HG02973 (cell line): Measurements from ENCODE around the gene VPREB3.
A peak's percentile ranks its signal among the peaks of the same experiment; 100 is the strongest.
"Not testable (repeated sequence)": the region's sequence is repeated elsewhere in the genome, so short reads cannot be mapped to it uniquely, and the experiment has no call there.

Experiments used
- ATAC-seq: cut with Tn5 transposase; IDR thresholded peaks from one replicate; pipeline ENCODE4 v1.9.1; 2021; ENCODE audit warnings: moderate library complexity; ENCODE audit not compliant: unreplicated experiment

The VPREB3 gene

DNA sequence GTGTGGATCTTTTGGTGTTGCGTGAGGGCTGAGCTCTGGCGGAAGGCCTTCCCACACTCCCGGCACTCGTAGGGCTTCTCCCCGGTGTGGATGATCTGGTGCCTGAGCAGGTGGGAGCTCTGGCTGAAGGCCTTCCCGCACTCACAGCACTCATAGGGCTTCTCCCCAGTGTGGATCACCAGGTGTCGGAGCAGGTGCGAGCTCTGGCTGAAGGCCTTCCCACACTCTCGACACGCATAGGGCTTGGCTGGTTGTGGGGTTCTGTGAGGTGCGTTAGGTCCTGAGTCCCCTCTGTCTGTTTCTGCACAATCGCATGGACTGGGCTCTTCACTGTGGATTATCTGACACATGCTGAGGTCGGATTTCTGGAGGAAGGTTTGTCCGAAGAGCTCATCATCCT is 9.7 kb downstream of the VPREB3 start:
- ATAC-seq, result no peak

DNA sequence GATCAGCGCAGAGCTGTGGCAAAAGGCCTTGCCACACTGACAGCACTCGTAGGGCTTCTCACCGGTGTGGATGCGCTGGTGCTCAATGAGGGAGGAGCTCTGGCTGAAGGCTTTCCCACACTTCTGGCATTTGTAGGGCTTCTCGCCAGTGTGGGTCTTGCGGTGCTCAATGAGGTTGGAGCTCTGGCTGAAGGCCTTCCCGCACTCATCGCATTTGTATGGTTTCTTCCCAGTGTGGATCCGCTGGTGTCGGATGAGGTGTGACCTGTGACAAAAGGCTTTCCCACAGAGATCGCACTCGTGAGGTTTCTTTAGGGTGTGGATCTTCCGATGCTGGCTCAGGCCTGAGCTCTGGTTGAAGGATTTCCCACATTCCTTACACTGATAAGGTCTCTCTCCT is 10.2 kb downstream of the VPREB3 start:
- ATAC-seq, result no peak

DNA sequence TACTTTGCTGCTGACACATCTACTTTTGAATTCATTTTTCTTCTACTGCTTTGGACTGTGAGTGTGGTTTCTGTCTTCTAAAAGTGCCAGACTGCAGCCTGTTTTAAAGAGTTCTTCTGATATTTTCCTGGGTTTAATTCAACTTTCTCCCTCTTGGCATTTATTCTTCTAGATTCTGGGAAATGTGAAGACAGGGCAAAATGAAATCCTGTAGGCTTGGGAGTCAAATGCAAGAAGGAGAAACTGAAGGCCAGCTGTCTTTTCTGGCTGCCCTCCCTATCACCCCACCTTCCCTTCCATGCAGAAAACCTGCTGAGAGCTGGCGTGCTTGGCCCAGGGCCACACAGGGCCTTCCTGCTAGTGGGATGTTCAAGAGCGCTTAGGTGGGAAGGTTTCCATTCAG is 10.9 kb downstream of the VPREB3 start:
- ATAC-seq, result no peak

DNA sequence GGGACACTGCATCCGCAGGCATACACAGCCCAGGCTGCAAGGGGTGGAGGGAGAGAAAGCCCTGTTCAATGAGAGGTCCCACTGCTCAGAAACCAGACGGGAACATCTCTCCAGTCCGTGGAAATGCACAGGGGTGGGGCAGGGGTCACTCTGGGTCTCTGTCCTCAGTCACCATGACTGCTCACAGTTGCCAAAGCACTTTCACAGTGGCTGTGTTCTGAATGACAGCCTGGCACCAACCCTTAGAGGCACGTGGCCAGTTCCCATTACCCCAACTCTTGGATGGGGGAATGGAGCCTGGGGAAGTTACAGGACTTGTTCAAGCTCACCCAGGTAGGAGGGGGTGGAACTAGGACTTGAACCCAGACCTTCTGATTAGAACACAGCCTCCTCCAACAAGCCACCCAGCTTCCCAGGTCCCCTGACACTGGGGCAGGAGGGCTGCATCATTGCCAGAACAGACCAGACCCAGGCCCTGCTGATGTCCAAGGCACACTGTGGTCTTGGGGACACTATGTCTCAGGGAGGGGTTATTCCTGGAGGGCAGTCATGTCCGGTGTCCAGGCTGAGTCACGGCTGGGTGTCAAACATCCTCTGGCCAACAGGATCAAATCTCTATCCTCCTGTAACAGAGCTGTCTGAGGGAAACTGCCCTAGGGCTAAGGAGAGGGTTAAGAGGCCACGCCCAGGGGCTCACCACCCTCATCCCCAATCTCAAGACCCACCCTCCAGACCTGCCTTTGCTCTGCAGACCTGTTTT is 11.5 kb downstream of the VPREB3 start:
- no peak for ATAC-seq

DNA sequence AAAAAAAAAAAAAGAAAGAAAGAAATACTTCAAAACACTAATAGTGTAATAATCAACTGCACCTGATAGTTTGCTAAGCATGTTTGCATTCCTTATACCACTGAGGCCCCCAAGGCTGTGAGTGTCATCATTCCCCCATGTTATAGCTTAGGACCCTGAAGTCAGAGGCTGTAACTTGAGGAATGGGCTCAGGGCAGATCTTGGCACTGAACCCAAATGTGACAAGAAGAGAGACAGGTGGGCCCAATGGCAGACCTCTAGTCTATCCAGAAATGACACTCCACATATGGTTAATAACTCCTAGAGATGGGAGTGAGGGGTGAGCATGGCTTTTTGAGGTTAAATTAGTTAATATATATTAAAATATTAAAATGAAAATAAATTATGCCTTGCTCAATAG is 16.5 kb downstream of the VPREB3 start:
- no peak for ATAC-seq

DNA sequence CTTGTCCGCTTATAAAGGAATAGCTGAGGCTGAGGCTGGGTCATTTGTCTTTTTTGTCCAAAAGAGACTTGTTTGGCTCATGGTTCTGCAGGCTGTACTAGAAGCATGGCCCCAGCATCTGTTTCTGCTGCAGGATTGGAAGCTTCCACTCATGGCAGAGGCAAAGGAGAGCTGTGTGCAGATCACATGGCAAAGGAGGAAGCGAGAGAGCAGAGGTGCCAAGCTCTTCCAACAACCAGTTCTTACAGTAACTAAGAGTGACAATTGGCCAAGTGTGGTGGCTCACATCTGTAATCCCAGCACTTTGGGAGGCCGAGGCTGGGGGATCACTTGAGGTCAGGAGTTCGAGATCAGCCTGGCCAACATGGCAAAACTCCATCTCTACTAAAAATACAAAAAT is 26.1 kb downstream of the VPREB3 start:
- ATAC-seq, result not testable (repeated sequence)

DNA sequence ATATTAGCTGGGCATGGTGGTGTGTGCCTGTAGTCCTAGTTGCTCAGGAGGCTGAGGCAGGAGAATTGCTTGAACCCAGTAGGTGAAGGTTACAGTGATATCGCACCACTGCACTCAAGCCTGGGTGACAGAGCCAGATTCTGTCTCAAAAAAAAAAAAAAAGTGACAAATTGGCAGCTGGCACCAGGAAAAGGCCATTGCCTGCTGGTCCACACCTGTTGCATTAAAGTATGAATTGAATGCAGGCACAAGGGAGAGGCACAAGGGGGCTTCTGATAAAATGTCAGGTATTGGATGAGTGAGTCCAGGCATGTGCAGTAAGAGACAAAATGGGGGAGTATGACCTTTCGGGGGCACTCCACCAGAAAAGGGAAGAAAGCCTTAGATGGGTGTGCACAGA is 31.5 kb downstream of the VPREB3 start:
- no peak for ATAC-seq

DNA sequence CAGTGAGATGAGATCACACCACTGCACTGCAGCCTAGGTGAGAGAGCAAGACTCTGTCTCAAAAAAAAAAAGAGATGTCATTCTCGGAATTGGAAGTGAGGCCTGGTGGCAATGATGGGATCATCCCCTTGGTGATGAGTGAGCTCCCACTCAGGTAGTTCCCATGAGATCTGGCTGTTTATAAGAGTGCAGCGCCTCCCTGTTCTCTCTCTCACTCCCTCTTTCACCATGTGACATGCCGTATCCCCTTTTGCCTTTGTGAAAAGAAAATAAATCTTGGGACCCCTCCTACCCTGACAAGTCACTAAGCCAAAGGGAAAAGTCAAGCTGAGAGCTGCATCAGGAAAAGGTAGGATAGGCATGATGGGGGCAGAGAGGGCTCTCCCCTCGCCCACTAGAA is 32.1 kb downstream of the VPREB3 start:
- ATAC-seq, result no peak

DNA sequence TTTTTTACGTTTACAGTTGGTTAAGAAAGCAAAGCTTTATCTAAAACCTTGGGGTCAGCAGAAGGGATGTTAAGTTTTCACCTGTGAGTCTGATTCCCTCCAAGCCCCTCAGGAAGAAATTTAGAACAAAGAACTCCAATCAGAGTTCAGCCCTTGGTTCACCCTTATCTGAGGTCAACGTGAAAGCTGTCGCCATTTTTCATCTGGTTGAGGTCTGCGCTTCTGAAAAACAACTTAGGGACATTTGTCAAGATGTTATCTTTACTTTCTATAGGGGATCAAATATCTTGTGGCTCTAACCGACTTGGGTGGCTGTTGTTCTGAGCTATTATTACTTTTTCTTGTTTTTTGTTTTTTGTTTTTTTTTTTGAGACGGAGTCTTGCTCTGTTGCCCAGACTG is 33.4 kb downstream of the VPREB3 start:
- no peak for ATAC-seq

DNA sequence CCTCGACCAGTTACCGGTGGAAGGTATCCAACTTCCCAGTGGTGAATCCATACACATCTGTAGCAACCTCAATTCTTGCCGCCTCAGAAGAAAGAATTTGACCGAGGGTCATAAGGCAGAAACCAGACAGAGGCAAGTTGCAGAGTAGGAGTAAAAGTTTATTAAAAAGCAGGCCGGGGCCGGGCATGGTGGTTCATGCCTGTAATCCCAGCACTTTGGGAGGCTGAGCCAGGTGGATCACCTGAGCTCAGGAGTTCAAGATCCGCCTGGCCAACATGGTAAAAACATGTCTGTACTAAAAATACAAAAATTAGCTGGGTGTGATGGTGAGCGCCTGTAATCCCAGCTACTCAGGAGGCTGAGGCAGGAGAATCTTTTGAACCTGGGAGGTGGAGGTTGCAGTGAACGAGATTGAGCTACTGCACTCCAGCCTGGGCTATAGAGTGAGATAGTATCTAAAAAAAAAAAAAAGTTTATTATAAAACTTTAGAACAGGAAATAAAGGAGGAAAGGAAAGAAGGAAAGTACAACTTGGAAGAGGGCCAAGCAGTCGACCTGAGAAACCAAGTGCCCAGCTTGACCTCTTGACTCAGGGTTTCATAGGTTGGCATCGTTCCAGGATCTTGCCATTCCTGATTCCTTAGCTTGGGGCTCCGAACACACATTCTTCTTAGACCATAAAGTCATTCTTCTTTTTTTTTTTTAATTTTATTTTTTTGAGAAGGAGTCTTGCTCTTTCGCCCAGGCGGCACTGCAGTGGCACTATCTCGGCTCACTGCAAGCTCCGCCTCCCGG is 35.7 kb downstream of the VPREB3 start:
- no peak for ATAC-seq

DNA sequence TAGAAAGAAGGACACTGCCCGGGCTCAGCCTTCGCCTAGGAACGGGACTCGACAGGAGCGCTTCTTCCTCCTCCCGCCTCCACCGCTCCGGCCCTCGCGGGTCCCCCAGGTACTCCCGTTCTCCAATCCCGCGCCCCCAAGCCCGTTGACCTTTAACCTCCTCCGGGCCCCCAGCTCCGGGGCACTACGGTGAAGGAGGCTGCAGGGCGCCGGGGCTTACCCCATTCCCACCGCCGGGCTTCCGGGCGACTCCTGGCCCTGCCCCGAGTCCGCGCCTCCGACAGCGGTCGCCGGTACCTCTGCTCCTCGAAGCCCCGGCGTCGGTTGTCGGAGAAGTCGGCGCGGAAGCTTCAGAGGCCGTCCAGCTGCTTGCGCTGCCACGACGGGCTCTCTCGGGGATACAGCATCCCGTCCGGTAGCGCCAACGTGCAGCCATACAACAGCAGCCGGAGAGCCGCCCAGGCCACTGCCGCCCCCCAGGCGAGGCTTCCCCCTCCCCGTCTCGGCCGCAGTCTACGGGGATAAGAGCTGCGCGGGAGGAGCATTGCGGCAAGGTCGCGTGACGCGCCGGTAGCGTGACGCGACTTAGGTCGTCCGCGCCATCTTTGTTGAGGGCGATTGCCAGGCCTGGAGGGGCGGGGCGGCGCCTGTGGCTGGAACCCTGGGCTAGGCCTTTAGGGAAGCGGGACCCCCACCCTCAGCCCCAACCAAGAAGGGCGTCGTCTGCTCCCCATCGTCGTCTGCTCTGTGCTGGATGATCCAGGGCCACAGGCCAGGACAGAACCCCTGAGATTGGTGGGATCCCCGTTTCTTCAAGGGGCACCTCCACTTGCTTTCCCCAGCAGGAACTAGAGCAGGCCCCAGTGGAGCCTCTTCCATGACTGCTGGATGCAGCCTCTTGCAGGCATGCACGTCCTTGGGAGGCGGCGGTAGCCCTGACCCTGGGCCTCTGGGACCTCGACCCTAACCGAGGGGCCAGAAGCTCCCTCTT is 37.1 kb downstream of the VPREB3 start:
- peak; percentile 60 for ATAC-seq

DNA sequence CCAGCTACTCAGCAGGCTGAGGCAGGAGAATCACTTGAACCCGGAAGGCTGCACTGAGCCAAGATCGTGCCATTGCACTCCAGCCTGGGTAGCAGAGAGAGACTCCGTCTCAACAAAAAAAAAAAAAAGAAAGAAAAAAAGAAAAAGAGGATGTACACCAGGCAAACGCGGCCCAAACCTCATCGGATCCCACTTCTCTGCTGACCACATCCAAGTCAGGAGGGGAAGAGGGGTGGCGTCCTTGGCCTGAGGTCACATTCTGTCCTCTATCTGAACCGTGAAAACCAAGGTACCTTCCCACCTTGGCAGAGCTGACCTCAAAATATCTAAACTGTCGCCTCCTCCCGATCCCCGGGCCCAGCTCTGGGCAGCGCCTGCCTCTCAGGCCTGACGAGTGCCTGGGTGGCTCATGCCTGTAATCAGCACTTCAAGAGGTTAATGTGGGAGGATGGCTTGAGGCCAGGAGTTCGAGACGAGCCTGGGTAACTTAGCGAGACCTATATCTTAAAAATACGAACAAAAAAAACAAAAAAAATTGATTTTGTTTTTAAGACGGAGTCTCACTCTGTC is 38.3 kb downstream of the VPREB3 start:
- no peak for ATAC-seq

DNA sequence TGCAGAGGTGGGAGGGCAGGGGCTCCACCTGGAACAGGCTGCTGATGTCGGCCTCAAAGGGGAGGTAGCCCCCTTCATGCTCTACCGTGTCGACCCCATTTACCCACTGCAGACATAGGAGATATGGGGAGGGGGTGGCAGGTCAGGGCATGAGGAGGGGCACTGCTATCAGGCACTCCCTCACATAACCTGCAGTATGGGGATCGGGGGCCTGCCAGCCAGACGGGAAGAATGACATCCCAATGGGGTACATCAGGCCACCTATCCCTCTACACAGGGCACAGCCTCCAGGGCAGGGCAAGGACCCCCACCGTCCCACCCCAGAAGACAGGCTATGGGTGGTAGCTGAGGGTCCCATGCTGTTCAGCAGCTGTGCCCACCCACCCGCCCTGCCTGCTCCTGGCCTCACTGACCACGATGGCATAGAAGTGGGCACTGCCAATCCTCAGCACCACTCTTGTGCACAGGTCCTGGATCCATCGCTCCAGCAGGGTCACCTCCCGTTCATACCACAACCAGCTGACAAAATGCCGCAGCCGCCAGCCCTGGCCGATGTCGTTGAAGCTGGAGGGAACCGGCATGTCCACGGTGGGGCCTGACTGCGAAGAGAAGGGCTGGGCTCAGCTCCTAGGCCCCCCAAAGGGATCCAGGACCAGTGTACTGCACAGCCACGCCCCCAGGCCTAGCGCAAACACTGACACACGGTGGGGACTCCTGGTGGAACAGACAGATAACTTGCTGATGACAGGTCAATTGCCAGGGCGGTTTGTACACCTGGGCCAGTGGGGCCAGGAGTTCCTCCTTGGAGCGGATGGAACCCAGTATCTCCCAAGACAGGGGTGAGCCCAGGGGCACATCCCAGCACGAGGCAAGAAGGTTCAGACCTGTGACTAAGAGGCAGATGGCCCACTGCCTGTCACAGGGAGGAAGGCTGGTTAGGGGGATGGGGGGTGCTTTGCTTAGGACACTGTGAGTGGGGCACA is 39.3 kb downstream of the VPREB3 start:
- ATAC-seq, result no peak

DNA sequence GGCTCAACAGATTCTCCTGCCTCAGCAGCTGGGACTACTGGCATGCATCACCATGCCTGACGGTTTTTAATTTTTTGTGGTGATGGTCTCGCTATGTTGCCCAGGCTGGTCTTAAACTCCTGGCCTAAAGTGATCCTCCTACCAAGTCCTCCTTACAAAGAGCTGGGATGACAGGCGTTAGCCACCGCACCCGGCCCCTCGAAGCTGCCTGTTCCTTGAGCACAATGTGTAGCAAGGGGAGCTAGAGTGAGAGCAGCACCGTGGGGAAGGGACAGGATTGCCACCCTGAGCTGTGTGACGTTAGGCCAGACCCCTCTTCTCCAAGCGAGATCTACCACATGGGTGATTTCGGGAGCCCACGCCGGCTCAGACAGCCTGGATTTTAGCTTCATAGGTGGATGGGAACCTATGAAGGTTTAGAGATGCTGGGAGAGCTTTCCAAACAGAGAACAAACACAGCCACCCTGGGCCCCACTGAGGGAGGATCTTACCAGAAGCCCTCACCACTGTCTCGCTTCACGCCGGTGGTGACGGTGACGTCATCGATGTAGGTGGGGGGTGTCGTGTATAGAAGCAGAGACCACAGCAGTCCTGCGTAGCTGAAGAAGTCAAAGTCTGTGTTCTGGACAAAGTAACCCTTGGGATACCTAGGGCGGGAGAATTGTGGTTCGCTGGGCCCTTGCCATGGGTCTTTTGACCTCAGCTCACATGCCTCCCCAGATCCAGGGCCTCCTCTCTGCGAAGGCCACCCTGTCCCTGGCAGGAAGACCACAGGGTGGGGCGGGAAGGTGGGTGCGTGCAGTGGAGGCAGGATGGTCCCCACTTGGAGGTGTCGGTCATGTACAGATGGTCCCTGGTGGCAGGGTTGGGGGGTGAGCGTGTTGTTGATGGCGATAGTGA is 40.3 kb downstream of the VPREB3 start:
- no peak for ATAC-seq

DNA sequence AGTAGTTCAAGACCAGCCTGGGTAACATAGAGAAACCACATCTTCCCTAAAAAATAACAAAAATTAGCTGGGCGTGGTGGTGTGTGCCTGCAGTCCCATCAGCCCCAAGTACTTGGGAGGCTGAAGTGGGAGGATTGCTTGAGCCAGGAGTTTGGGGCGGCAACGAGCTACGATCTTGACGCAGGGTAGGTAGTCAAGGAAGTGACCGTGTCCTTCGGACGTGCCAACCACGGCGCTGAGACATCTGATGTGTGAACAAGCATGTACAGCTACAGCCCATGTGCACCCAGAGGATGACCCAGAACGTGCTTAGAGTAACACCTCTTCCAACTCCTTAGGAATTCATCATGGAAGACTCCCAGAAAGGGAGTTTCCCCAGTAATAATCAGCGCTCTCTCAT is 42.0 kb downstream of the VPREB3 start:
- ATAC-seq, result no peak

DNA sequence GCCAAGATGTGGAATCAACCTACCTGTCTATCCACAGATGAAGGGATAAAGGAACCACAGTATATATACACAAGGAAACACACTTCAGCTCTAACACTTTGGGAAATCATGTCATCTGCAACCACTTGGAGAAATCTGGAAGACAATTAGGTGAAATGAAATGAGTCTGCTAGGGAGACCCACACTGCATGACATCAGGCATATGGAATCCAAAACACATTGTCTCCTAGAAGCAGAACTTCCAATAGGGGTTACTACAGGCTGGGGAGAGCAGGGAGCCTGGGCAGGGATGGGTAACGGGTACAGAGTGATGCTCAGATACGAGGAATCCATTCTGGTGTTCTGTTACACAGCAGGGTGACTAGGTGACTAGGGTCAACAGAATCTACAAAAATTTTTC is 45.1 kb downstream of the VPREB3 start:
- ATAC-seq, result no peak

DNA sequence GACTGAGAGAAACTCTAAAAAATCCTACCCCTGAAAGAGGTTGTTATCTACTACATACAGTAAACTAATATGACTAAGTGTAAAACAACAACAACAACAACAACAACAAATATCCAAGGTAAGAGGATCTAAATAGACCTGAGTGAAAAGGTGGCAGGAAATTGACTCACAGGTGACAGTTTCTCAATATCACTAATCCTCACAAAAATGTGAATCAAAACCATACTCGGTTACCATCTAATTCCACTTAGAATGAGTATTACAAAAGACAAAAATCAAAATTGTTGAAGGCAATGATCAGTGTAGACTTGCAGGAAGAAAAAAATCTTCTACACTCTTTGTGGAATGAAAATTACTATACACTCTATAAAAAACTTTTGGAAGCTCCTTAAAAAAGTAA is 46.0 kb downstream of the VPREB3 start:
- ATAC-seq, result no peak

DNA sequence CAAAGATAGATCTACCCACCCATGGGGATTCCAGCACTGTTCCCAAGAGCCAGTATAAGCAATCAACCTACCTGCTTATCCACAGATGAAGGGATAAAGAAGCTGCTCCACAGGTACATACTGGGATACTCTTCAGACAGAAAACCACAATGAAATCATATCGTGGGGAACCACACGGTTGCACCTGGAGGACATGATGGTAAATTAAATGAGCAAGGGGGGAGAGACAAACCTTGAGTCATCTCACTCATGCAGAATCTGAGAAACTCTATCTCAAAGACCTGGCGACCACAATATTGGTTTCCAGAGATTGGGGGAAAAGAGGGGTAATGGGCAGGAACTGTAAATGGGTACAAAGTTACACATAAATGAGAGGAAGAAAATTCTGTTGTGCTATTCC is 48.9 kb downstream of the VPREB3 start:
- no peak for ATAC-seq

DNA sequence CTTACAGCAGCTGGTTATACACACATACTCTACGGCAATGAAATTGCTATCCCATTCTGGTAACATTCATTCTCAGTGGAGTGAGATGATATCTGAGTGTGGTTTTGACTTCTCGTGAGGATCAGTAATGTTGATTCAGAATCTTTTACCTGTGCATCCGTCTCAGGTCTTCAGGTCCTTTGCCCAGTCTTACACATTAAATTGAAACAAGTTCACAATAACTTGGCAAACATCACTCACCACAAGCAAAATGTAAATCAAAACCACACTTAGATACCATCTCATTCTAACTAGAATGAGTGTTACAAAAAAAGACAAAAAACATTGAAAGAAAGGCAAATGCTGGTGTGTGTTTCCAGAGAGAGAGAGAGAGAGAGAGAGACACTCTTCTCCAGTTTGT is 49.4 kb downstream of the VPREB3 start:
- ATAC-seq, result no peak
